CD4-positive, CD25-positive, alpha-beta regulatory T cell (primary cell): ENCODE data around the gene HPS3. TPM values are rescaled to one million over a fixed set of nuclear protein-coding genes. Genes with fewer than 3 reads are reported as not detected.
"Not testable (repeated sequence)": the region's sequence is repeated elsewhere in the genome, so short reads cannot be mapped to it uniquely, and the experiment has no call there.

Source experiments
- ATAC-seq, 2 donors: fragments of 150-1000 bp; cut with Tn5 transposase; one replicate each; pipeline ENCODE4 v1.10.0; 2021; ENCODE audit warnings: low read depth in 2 of 2, moderate number of reproducible peaks in 2 of 2, moderate library complexity in 1 of 2
- DNase-seq, 3 donors: peaks; one replicate each; pipeline versions ENCODE4 v3.0.0 to v3.0.0-alpha.2; 2012 to 2022; ENCODE audit warnings: mixed read lengths in 1 of 3
- H3K27ac ChIP-seq: one replicate; pipeline ENCODE4 v1.7.0; 2013; ENCODE audit warnings: mild to moderate bottlenecking, low read length; ENCODE audit not compliant: insufficient read depth, poor library complexity, severe bottlenecking
- H3K27me3 ChIP-seq: one replicate; pipeline ENCODE4 v1.7.0; 2013; ENCODE audit warnings: low read length; ENCODE audit not compliant: control insufficient read depth, insufficient read depth
- H3K36me3 ChIP-seq: one replicate; pipeline ENCODE4 v1.7.0; 2013; ENCODE audit warnings: mild to moderate bottlenecking, low read length, moderate library complexity; ENCODE audit not compliant: control insufficient read depth, insufficient read depth
- H3K4me1 ChIP-seq: 2 replicates; pipeline ENCODE4 v1.7.0; 2013; ENCODE audit warnings: mild to moderate bottlenecking, low read length; ENCODE audit not compliant: insufficient read depth, control insufficient read depth, poor library complexity, severe bottlenecking
- H3K4me3 ChIP-seq: one replicate; pipeline ENCODE4 v1.7.0; 2013; ENCODE audit warnings: low read depth, mild to moderate bottlenecking, low read length, moderate library complexity
- H3K9me3 ChIP-seq, 2 experiments: 1 replicate in 1 of 2; 2 replicates in 1 of 2; pipeline ENCODE4 v1.7.0; 2013; ENCODE audit warnings: low read length in 2 of 2, mild to moderate bottlenecking in 1 of 2, moderate library complexity in 1 of 2; ENCODE audit not compliant: control insufficient read depth in 2 of 2
- H3K27ac Mint-ChIP-seq, 3 donors: one replicate each; pipeline ENCODE4 v1.8.0; 2020 to 2022; ENCODE audit warnings: mild to moderate bottlenecking in 3 of 3, mixed read lengths in 3 of 3, moderate library complexity in 2 of 3
- H3K27me3 Mint-ChIP-seq: one replicate; pipeline ENCODE4 v1.8.0; 2022; ENCODE audit warnings: mild to moderate bottlenecking, mixed read lengths
- H3K36me3 Mint-ChIP-seq: one replicate; pipeline ENCODE4 v1.8.0; 2020; ENCODE audit warnings: mixed read lengths
- H3K4me1 Mint-ChIP-seq, 4 donors: one replicate each; pipeline ENCODE4 v1.8.0; 2020 to 2022; ENCODE audit warnings: mixed read lengths in 4 of 4, mild to moderate bottlenecking in 1 of 4
- H3K4me3 Mint-ChIP-seq, 4 donors: one replicate each; pipeline ENCODE4 v1.8.0; 2020 to 2022; ENCODE audit warnings: mild to moderate bottlenecking in 4 of 4, mixed read lengths in 4 of 4, moderate library complexity in 3 of 4
- H3K9me3 Mint-ChIP-seq, 7 donors: one replicate each; pipeline ENCODE4 v1.8.0; 2020 to 2022; ENCODE audit warnings: mixed read lengths in 7 of 7, mild to moderate bottlenecking in 3 of 7, moderate library complexity in 2 of 7
- polyA plus RNA-seq, 4 donors: library from polyadenylated mRNA; unstranded; fragments of 300-500 nt; fragmentation: Illumina TruSeq; gene quantifications; one replicate each; pipeline ENCODE4 v1.2.3, GENCODE V29; 2021
- total RNA-seq: library from RNA; stranded (reverse); gene quantifications from one replicate; pipeline ENCODE4 v1.2.3, GENCODE V29; 2022

HPS3 gene
- total and polyA plus RNA-seq, 5 donors from 2014 or later: 21.9 to 42.7 (median 36.1) TPM

GRCh38 chr3:149212386-149212785 is 82.9 kb downstream of the HPS3 start:
- Mint-ChIP-seq H3K9me3 (peaks cover 0 to 3% (median 0%) of the 10 kb centered on the region in 7 donors), H3K27ac (no peak overlapping the region), H3K27me3 (peaks cover 42% of the 10 kb centered on the region), H3K4me1 (no peaks in the 10 kb centered on the region), H3K4me3 (no peak overlapping the region), H3K36me3 (no peaks in the 10 kb centered on the region)
- no peak for DNase-seq
- no peaks in the 10 kb centered on the region for H3K4me1 ChIP-seq
- H3K36me3 ChIP-seq: no peaks in the 10 kb centered on the region
- H3K4me3 ChIP-seq: no peak overlapping the region
- peaks cover 13% of the 10 kb centered on the region for H3K27me3 ChIP-seq
- H3K9me3 ChIP-seq: no peaks in the 10 kb centered on the region
- no peak overlapping the region for H3K27ac ChIP-seq
- ATAC-seq: no peak

GRCh38 chr3:149214702-149215101 is 85.3 kb downstream of the HPS3 start:
- H3K4me3 Mint-ChIP-seq: no peak overlapping the region
- no peak overlapping the region for H3K27ac Mint-ChIP-seq
- no peaks in the 10 kb centered on the region for H3K36me3 ChIP-seq
- H3K4me3 ChIP-seq: no peak overlapping the region
- H3K4me1 ChIP-seq: no peaks in the 10 kb centered on the region
- H3K27me3 Mint-ChIP-seq: peaks cover 42% of the 10 kb centered on the region
- H3K27me3 ChIP-seq: peaks cover 8% of the 10 kb centered on the region
- H3K9me3 ChIP-seq: no peaks in the 10 kb centered on the region
- H3K36me3 Mint-ChIP-seq: no peaks in the 10 kb centered on the region
- ATAC-seq: no peak
- DNase-seq: no peak
- H3K9me3 Mint-ChIP-seq: peaks cover 0 to 3% (median 0%) of the 10 kb centered on the region in 7 donors
- no peak overlapping the region for H3K27ac ChIP-seq
- no peaks in the 10 kb centered on the region for H3K4me1 Mint-ChIP-seq

GRCh38 chr3:149215515-149215914 is 86.1 kb downstream of the HPS3 start:
- no peaks in the 10 kb centered on the region for H3K4me1 ChIP-seq
- DNase-seq (no peak), ATAC-seq (no peak)
- Mint-ChIP-seq H3K36me3 (no peaks in the 10 kb centered on the region), H3K4me1 (no peaks in the 10 kb centered on the region), H3K27me3 (peaks cover 36% of the 10 kb centered on the region), H3K27ac (no peak overlapping the region), H3K4me3 (no peak overlapping the region), H3K9me3 (peaks cover 0 to 3% (median 0%) of the 10 kb centered on the region in 7 donors)
- H3K4me3 ChIP-seq: no peak overlapping the region
- H3K27ac ChIP-seq: no peak overlapping the region
- H3K27me3 ChIP-seq: peaks cover 8% of the 10 kb centered on the region
- no peaks in the 10 kb centered on the region for H3K36me3 ChIP-seq
- no peaks in the 10 kb centered on the region for H3K9me3 ChIP-seq

- Mint-ChIP-seq H3K4me1 (no peaks in the 10 kb centered on the region), H3K9me3 (peaks cover 0 to 3% (median 0%) of the 10 kb centered on the region in 7 donors), H3K27me3 (peaks cover 28% of the 10 kb centered on the region), H3K36me3 (no peaks in the 10 kb centered on the region), H3K27ac (no peak overlapping the region), H3K4me3 (no peak overlapping the region)
- no peak overlapping the region for H3K27ac ChIP-seq
- no peaks in the 10 kb centered on the region for H3K9me3 ChIP-seq
- DNase-seq (no peak), ATAC-seq (no peak)
- no peak overlapping the region for H3K4me3 ChIP-seq
- no peaks in the 10 kb centered on the region for H3K4me1 ChIP-seq
- no peaks in the 10 kb centered on the region for H3K36me3 ChIP-seq
- peaks cover 4% of the 10 kb centered on the region for H3K27me3 ChIP-seq
These were observed 86.9 kb downstream of the HPS3 start for GRCh38 chr3:149216193-149216869.

GRCh38 chr3:149217347-149217746 is 87.9 kb downstream of the HPS3 start:
- no peak overlapping the region for H3K27ac ChIP-seq
- peaks cover 5% of the 10 kb centered on the region for H3K27me3 ChIP-seq
- ATAC-seq (no peak), DNase-seq (no peak)
- H3K9me3 Mint-ChIP-seq: peaks cover 0 to 3% (median 0%) of the 10 kb centered on the region in 7 donors
- no peak overlapping the region for H3K4me3 ChIP-seq
- H3K27ac Mint-ChIP-seq: no peak overlapping the region
- no peaks in the 10 kb centered on the region for H3K36me3 ChIP-seq
- H3K4me1 ChIP-seq: no peaks in the 10 kb centered on the region
- H3K4me3 Mint-ChIP-seq: no peak overlapping the region
- peaks cover 24% of the 10 kb centered on the region for H3K27me3 Mint-ChIP-seq
- no peaks in the 10 kb centered on the region for H3K9me3 ChIP-seq
- no peaks in the 10 kb centered on the region for H3K4me1 Mint-ChIP-seq
- no peaks in the 10 kb centered on the region for H3K36me3 Mint-ChIP-seq

- not testable (repeated sequence) for H3K4me3 ChIP-seq, H3K4me1 Mint-ChIP-seq, H3K36me3 Mint-ChIP-seq, H3K4me3 Mint-ChIP-seq, H3K27ac ChIP-seq, H3K9me3 ChIP-seq, H3K27ac Mint-ChIP-seq, ATAC-seq, DNase-seq, H3K9me3 Mint-ChIP-seq, H3K4me1 ChIP-seq, H3K27me3 ChIP-seq, H3K36me3 ChIP-seq
- H3K27me3 Mint-ChIP-seq: peaks cover 11% of the 10 kb centered on the region
These were observed 90.1 kb downstream of the HPS3 start for GRCh38 chr3:149219380-149220121.

- no peaks in the 10 kb centered on the region for H3K36me3 ChIP-seq
- Mint-ChIP-seq H3K36me3 (no peaks in the 10 kb centered on the region), H3K9me3 (no peaks in the 10 kb centered on the region), H3K4me3 (no peak within 1 kb of the TSS), H3K4me1 (peaks cover 0 to 11% (median 8%) of the 10 kb centered on the region in 4 donors), H3K27me3 (peaks cover 6% of the 10 kb centered on the region), H3K27ac (no peak within 1 kb of the TSS)
- no peaks in the 10 kb centered on the region for H3K9me3 ChIP-seq
- H3K27me3 ChIP-seq: peaks cover 2% of the 10 kb centered on the region
- no peak for ATAC-seq
- DNase-seq: no peak
- peaks cover 7% of the 10 kb centered on the region for H3K4me1 ChIP-seq
- H3K27ac ChIP-seq: no peak within 1 kb of the TSS
- no peak within 1 kb of the TSS for H3K4me3 ChIP-seq
These were observed 92.5 kb downstream of the HPS3 start, which contains the start of gene CP for GRCh38 chr3:149221783-149222517. TSS of gene CP (minus strand) at chr3:149221829. CDS start at chr3:149221792, 37 bp downstream.
